Breast epithelium (tissue), 3 donors: ENCODE data around the gene ZMAT5.

Experiments used
- CTCF ChIP-seq, 3 donors: fragments of 450-650 bp; IDR thresholded peaks; one replicate each; pipeline ENCODE4 v1.5.1; 2016 to 2017; ENCODE audit warnings: antibody characterized with exemption in 3 of 3, mild to moderate bottlenecking in 3 of 3, moderate library complexity in 3 of 3
- POLR2A ChIP-seq: fragments of 450-650 bp; IDR thresholded peaks from one replicate; pipeline ENCODE4 v1.6.1; 2016; ENCODE audit warnings: antibody characterized with exemption, mild to moderate bottlenecking, moderate library complexity
- POLR2AphosphoS5 ChIP-seq, 3 donors: sonication (generic); formaldehyde crosslinking; IDR thresholded peaks; one replicate each; pipeline ENCODE4 v1.6.1; 2017; ENCODE audit warnings: antibody characterized with exemption in 3 of 3

DNA sequence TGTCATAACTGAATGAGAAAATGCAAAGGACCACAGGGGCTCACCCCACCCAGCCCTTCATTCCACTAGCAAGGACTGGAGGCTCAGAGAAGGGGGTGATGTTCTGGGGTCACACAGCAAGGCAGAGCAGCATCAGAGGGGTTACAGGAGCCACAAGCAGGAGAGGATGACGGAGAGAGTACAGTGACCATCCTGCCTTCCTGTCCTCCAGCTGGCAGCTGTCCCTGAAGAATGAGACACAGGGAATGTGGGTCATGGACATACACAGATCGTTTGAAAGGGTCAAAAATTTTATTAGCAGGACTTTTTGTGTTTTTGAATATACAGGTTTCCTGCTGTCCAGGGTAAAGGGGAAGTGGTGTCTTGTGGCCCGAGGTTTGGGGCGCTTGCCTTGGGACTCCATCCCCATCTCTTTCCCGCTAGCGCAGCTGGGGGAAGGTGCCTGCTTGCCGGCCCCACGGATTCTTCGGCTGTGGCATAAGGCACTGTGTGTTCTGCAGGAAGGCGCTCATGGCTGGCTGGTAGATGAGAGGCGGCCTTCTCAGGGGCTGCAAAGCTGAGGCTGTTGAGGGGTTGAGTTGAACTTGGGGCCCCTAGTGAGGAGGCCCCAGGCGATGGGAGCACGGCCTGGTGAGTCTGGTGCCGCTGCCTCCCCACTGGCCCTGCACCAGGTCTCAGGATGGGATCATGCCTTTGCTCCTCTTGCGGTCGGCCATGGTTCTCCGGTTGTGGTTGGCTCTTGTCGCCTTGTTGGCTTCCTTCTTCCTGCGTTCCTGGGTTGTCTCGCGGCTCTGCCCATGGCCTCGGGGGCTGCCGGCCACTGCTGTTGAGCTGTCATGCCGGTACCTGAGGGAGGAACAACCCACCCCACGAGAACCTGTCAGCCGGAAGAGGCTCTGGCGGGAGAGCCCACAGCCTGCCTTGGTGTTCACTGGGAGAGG lies 21.8 kb upstream of the ZMAT5 start:
- TF ChIP-seq CTCF (IDR thresholded peaks at IDR 0.05), result no peak
- no peak for TF ChIP-seq POLR2A
- no peak for TF ChIP-seq POLR2AphosphoS5 (IDR thresholded peaks at IDR 0.05)
